HEK293T (cell line): ENCODE results near the gene C11orf24.

ENCODE experiments used
- ARNT ChIP-seq: fragments of 450-650 bp; IDR thresholded peaks from 2 replicates; pipeline ENCODE4 v1.6.1; 2017; ENCODE audit warnings: mild to moderate bottlenecking
- BHLHE40 ChIP-seq: fragments of 450-650 bp; IDR thresholded peaks from 2 replicates; pipeline ENCODE4 v1.6.1; 2016; ENCODE audit warnings: mild to moderate bottlenecking, moderate library complexity, borderline replicate concordance
- ELF4 ChIP-seq: fragments of 450-650 bp; IDR thresholded peaks from 2 replicates; pipeline ENCODE4 v1.6.1; 2017; ENCODE audit warnings: antibody characterized with exemption
- FOXA1 ChIP-seq: fragments of 450-650 bp; IDR thresholded peaks from 2 replicates; pipeline ENCODE4 v1.6.1; 2016; ENCODE audit warnings: mild to moderate bottlenecking
- FOXM1 ChIP-seq: fragments of 450-650 bp; IDR thresholded peaks from 2 replicates; pipeline ENCODE4 v1.6.1; 2017; ENCODE audit warnings: mild to moderate bottlenecking, borderline replicate concordance
- HDGF ChIP-seq: fragments of 450-650 bp; IDR thresholded peaks from 2 replicates; pipeline ENCODE4 v1.6.1; 2017; ENCODE audit warnings: antibody characterized with exemption, borderline replicate concordance
- LEF1 ChIP-seq: fragments of 450-650 bp; IDR thresholded peaks from 2 replicates; pipeline ENCODE4 v1.6.1; 2017; ENCODE audit warnings: mild to moderate bottlenecking, borderline replicate concordance
- NFRKB ChIP-seq: fragments of 450-650 bp; IDR thresholded peaks from 2 replicates; pipeline ENCODE4 v1.6.1; 2016; ENCODE audit warnings: mild to moderate bottlenecking, moderate library complexity
- SP1 ChIP-seq: fragments of 450-650 bp; IDR thresholded peaks from 2 replicates; pipeline ENCODE4 v1.6.1; 2017
- SUZ12 ChIP-seq: fragments of 450-650 bp; IDR thresholded peaks from 2 replicates; pipeline ENCODE4 v1.6.1; 2016; ENCODE audit warnings: mild to moderate bottlenecking
- ZNF384 ChIP-seq: fragments of 450-650 bp; IDR thresholded peaks from 2 replicates; pipeline ENCODE4 v1.6.1; 2016
- TF ChIP-seq, protein P1 (sequence below): fragments of 450-650 bp; IDR thresholded peaks from 2 replicates; pipeline ENCODE4 v1.6.1; 2016

DNA sequence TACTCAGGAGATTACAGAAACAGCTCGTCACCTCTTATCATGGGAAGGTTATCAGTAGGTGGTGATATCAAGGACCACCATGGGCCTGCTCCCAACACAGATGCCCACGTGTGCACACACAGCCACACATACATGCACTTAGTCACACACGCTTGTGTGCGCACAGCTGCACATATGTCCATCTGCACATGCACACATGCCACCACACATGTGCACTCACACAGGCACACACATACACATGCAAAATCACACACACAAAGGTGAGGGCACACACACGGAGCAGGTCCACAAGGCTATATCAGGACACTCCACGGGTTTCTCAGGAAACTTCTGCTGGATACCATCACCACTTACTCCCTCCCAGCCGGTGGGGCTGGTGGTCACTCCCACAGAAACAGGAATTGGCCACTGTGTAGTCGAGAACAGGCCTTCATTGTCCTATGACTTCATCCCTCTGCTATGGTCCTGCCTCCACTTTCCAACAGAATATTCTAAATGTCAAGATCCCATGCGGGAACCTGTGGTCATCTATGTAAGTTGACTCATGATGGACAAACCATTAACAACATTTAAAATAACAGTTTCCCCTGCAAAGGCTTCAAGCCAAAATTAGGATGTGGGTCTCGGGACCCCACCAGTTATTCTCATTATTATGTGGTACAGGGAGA lies 2.2 kb downstream of the C11orf24 start:
- TF ChIP-seq BHLHE40 (no peak), ELF4 (no peak), FOXA1 (no peak), HDGF (no peak), ZNF384 (no peak), SUZ12 (no peak), SP1 (no peak), NFRKB (no peak), FOXM1 (no peak), LEF1 (no peak), ARNT (no peak)
- TF ChIP-seq, protein P1, sequence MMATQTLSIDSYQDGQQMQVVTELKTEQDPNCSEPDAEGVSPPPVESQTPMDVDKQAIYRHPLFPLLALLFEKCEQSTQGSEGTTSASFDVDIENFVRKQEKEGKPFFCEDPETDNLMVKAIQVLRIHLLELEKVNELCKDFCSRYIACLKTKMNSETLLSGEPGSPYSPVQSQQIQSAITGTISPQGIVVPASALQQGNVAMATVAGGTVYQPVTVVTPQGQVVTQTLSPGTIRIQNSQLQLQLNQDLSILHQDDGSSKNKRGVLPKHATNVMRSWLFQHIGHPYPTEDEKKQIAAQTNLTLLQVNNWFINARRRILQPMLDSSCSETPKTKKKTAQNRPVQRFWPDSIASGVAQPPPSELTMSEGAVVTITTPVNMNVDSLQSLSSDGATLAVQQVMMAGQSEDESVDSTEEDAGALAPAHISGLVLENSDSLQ: no peak
